Spleen (tissue), 11 donors: ENCODE measurements around the gene SSTR5. TPM values are rescaled to one million over a fixed set of nuclear protein-coding genes. Genes with fewer than 3 reads are reported as not detected.

Experiments
- DNase-seq: peaks from one replicate; pipeline ENCODE4 v3.0.0-alpha.2; 2020
- H3K27ac ChIP-seq, 8 donors: fragments of 200-600 bp; sonication (generic) in 7 of 8; 1 replicate in 4 of 8; 2 replicates in 4 of 8; pipeline versions ENCODE4 v1.5.0 to v1.8.0; 2016 to 2021; ENCODE audit warnings: inconsistent platforms in 4 of 8, mild to moderate bottlenecking in 4 of 8, moderate library complexity in 1 of 8
- H3K27me3 ChIP-seq, 7 donors: fragments of 200-600 bp; sonication (generic) in 6 of 7; replicated peaks in 1 of 7; 1 replicate in 4 of 7; 2 replicates in 3 of 7; pipeline versions ENCODE4 v1.5.0 to v1.8.0; 2016 to 2021; ENCODE audit warnings: inconsistent platforms in 3 of 7, mild to moderate bottlenecking in 1 of 7
- H3K36me3 ChIP-seq, 6 donors: fragments of 200-600 bp; sonication (generic) in 5 of 6; 1 replicate in 4 of 6; 2 replicates in 2 of 6; pipeline versions ENCODE4 v1.5.0 to v1.8.0; 2016 to 2021; ENCODE audit warnings: inconsistent platforms in 2 of 6
- H3K4me1 ChIP-seq, 6 donors: fragments of 200-600 bp; sonication (generic) in 5 of 6; 1 replicate in 3 of 6; 2 replicates in 3 of 6; pipeline versions ENCODE4 v1.5.0 to v1.8.0; 2016 to 2021; ENCODE audit warnings: inconsistent platforms in 3 of 6
- H3K4me3 ChIP-seq, 8 donors: fragments of 200-600 bp; sonication (generic) in 7 of 8; 1 replicate in 4 of 8; 2 replicates in 4 of 8; pipeline versions ENCODE4 v1.5.0 to v1.8.0; 2016 to 2021; ENCODE audit warnings: inconsistent platforms in 4 of 8, mild to moderate bottlenecking in 4 of 8, moderate library complexity in 2 of 8
- H3K9me3 ChIP-seq, 8 donors: fragments of 200-600 bp; sonication (generic) in 7 of 8; 1 replicate in 4 of 8; 2 replicates in 4 of 8; pipeline versions ENCODE4 v1.5.0 to v1.8.0; 2016 to 2021; ENCODE audit warnings: inconsistent platforms in 4 of 8
- POLR2A ChIP-seq, 3 donors: fragments of 450-650 bp; IDR thresholded peaks; one replicate each; pipeline ENCODE4 v1.5.1; 2017; ENCODE audit warnings: antibody characterized with exemption in 3 of 3, mild to moderate bottlenecking in 1 of 3
- POLR2AphosphoS5 ChIP-seq, 3 donors: sonication (generic); formaldehyde crosslinking; IDR thresholded peaks; one replicate each; pipeline ENCODE4 v1.5.1; 2017; ENCODE audit warnings: antibody characterized with exemption in 3 of 3
- WGBS, 5 donors: extraction: QIAGEN DNeasy Blood & Tissue Kit in 3 of 5; methylation state at CpG; one replicate each; pipeline versions ENCODE4 v1.1.5 to v1.1.7; 2013 to 2018; 5-methylcytosine and 5-hydroxymethylcytosine counted together
- intact Hi-C: fragments of 100-400 bp; cut with DNase I; formaldehyde crosslinking; loops from one replicate; pipeline ENCODE4 v1.15.0; 2023; ENCODE audit warnings: low total_unique reads
- polyA plus RNA-seq, 3 donors: library from polyadenylated mRNA; stranded (reverse); fragments of 200-250 nt; gene quantifications; one replicate each; pipeline ENCODE4 v1.2.1, GENCODE V29; 2013
- total RNA-seq, 7 donors: library from RNA; depleted of rRNA in 3 of 7; stranded (reverse); fragments of >200 nt in 3 of 7; fragmentation: NEBNext Ultra II Directional in 4 of 7; extraction: Animal tissue kit (Norgen Biotek cat#: 25700) in 4 of 7; gene quantifications; one replicate each; pipeline versions ENCODE4 v1.1.0 to v1.2.1, GENCODE V29; 2016 to 2021
- TF ChIP-seq, protein P1 (sequence below), 11 experiments: fragments of 200-600 bp in 7 of 11; fragments of 450-650 bp in 4 of 11; sonication (generic) in 4 of 11; IDR thresholded peaks in 8 of 11; conservative IDR thresholded peaks in 3 of 11; 1 replicate in 7 of 11; 2 replicates in 4 of 11; pipeline versions ENCODE4 v1.4.0 to v1.8.0; 2016 to 2021; ENCODE audit warnings: antibody characterized with exemption in 11 of 11, inconsistent platforms in 4 of 11, mild to moderate bottlenecking in 1 of 11
- donor health status: healthy with polysubstance abuse.
- donor health status: DM: no; HTN: no; CAD: no; lungs with moderate emphysema.
- donor health status: DM: no; HTN: no; CAD: no.
- donor health status: Bipolar disorder and iron deficiency.
- donor health status: healthy.
- donor health status: DM: no; HTN: no; CAD: no.
- donor health status: DM: yes; HTN: yes; CAD: no.

SSTR5 gene
- total and polyA plus RNA-seq, 10 donors, result not detected

DNA sequence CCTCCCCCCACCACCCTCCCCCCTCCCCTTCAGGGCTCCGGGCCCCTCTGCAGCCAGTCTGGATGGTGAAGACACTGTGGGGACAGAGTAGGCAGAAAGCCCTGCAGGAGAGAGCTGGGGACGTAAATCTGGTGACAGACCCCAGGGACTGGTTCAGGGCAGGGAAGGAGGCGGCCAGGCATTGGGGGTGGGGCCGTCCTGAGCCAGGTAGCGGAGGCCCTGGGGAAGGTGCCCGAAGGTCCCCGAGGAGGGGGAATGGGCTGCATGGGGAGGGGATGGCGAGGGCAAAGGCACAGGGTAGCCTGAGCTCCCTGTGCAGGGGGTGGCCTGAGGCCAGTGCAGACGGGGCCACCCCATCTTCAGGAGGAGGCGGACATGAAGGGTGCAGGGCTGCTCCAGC lies 54.0 kb downstream of the SSTR5 start:
- intact Hi-C loops, result no loop called here
- WGBS, 5 donors, result 38 to 43% (median 40%) methylated on average over 8 to 10 of the region's 10 CpGs

DNA sequence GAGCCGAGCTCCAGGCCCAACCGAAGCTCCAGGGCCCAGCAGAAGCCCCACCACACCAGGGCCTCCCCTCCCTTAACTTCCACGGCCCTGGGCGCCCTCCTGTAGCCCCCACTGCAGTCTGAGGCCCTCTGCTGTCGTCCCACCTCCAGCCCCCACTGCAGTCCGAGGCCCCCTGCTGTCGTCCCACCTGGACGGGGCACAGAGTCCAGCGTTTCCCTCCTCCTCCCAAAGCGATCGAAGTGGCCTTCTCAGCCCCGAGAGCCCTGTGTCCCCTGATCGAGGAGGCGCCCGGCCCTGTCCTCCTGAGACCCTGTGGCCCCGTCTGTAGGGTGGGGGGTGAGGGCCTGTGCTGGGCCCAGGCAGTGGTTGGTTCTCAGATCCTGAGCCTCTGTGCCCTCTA lies 54.6 kb downstream of the SSTR5 start:
- no peaks in the 10 kb centered on the region for H3K4me1 ChIP-seq

More for the DNA sequence above, 54.0 kb downstream of the SSTR5 start:
- no peak overlapping the region for H3K4me3 ChIP-seq
- no peaks in the 10 kb centered on the region for H3K9me3 ChIP-seq
- TF ChIP-seq POLR2A (IDR thresholded peaks at IDR 0.05) (no peak), POLR2AphosphoS5 (IDR thresholded peaks at IDR 0.05) (no peak)
- TF ChIP-seq, protein P1, sequence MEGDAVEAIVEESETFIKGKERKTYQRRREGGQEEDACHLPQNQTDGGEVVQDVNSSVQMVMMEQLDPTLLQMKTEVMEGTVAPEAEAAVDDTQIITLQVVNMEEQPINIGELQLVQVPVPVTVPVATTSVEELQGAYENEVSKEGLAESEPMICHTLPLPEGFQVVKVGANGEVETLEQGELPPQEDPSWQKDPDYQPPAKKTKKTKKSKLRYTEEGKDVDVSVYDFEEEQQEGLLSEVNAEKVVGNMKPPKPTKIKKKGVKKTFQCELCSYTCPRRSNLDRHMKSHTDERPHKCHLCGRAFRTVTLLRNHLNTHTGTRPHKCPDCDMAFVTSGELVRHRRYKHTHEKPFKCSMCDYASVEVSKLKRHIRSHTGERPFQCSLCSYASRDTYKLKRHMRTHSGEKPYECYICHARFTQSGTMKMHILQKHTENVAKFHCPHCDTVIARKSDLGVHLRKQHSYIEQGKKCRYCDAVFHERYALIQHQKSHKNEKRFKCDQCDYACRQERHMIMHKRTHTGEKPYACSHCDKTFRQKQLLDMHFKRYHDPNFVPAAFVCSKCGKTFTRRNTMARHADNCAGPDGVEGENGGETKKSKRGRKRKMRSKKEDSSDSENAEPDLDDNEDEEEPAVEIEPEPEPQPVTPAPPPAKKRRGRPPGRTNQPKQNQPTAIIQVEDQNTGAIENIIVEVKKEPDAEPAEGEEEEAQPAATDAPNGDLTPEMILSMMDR (IDR thresholded peaks at IDR 0.05 in 8 of 11, conservative IDR thresholded peaks at IDR 0.05 in 3 of 11), result no peak
- no peaks in the 10 kb centered on the region for H3K4me1 ChIP-seq
- no peak overlapping the region for H3K27ac ChIP-seq
- peaks cover 0 to 78% (median 10%) of the 10 kb centered on the region in 7 donors for H3K27me3 ChIP-seq
- DNase-seq, result no peak
- H3K36me3 ChIP-seq, result no peaks in the 10 kb centered on the region

DNA sequence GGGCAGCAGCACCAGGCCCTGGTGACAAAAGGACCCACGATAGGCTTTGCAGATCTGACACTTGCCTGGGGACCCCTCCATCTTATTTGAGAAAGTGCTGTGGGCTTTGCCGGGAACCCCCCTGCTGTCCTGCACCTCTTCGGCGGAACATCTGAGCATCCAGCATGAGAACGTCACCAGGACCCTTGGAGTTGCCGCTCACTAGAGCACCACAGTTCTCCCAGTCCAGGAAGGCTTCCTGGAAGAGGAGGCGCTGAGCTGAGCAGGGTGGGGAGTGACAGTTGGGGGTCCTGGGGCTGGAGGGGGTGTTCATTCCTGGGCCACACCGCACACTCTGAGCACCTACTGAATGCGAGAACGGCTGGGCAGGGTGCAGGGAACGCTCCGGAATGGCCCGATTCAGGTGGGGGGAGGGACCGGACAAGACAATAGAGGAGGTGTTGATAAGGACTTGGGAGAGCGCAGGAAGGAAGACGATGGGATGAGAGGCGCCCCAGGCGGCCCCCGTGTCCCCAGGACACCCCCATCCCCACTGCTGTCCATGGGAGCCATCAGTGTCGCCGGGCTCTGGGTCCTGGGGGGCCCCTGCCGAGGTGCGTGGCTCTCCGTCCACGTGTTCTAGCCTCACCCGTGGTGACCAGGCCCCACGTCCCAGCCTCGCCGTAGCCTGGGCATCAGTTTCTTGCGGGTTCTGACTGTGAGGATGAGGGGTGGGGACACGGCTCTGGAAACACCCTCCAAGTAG lies 55.6 kb downstream of the SSTR5 start:
- 84 to 91% (median 87%) methylated on average over 18 to 31 of the region's 31 CpGs for WGBS, 5 donors
- no peaks in the 10 kb centered on the region for H3K36me3 ChIP-seq
- no peak overlapping the region for H3K4me3 ChIP-seq
- H3K27me3 ChIP-seq, result peaks cover 0 to 84% (median 16%) of the 10 kb centered on the region in 7 donors
- TF ChIP-seq POLR2A (IDR thresholded peaks at IDR 0.05), result no peak
- TF ChIP-seq, protein P1 (IDR thresholded peaks at IDR 0.05 in 8 of 11, conservative IDR thresholded peaks at IDR 0.05 in 3 of 11), result no peak
- TF ChIP-seq POLR2AphosphoS5 (IDR thresholded peaks at IDR 0.05), result no peak
- H3K9me3 ChIP-seq, result no peaks in the 10 kb centered on the region
- no peak for DNase-seq
- no peaks in the 10 kb centered on the region for H3K4me1 ChIP-seq
- intact Hi-C loops, result no loop called here
- H3K27ac ChIP-seq, result no peak overlapping the region

More for the DNA sequence above, 54.6 kb downstream of the SSTR5 start:
- DNase-seq, result no peak
- no peaks in the 10 kb centered on the region for H3K9me3 ChIP-seq
- no peak overlapping the region for H3K27ac ChIP-seq
- peaks cover 0 to 79% (median 10%) of the 10 kb centered on the region in 7 donors for H3K27me3 ChIP-seq
- TF ChIP-seq POLR2AphosphoS5 (IDR thresholded peaks at IDR 0.05) (no peak), POLR2A (IDR thresholded peaks at IDR 0.05) (no peak)
- TF ChIP-seq, protein P1 (IDR thresholded peaks at IDR 0.05 in 8 of 11, conservative IDR thresholded peaks at IDR 0.05 in 3 of 11), result no peak
- WGBS, 5 donors, result 46 to 66% (median 56%) methylated on average over 7 to 16 of the region's 16 CpGs
- intact Hi-C loops, result no loop called here
- H3K36me3 ChIP-seq, result no peaks in the 10 kb centered on the region
- no peak overlapping the region for H3K4me3 ChIP-seq

DNA sequence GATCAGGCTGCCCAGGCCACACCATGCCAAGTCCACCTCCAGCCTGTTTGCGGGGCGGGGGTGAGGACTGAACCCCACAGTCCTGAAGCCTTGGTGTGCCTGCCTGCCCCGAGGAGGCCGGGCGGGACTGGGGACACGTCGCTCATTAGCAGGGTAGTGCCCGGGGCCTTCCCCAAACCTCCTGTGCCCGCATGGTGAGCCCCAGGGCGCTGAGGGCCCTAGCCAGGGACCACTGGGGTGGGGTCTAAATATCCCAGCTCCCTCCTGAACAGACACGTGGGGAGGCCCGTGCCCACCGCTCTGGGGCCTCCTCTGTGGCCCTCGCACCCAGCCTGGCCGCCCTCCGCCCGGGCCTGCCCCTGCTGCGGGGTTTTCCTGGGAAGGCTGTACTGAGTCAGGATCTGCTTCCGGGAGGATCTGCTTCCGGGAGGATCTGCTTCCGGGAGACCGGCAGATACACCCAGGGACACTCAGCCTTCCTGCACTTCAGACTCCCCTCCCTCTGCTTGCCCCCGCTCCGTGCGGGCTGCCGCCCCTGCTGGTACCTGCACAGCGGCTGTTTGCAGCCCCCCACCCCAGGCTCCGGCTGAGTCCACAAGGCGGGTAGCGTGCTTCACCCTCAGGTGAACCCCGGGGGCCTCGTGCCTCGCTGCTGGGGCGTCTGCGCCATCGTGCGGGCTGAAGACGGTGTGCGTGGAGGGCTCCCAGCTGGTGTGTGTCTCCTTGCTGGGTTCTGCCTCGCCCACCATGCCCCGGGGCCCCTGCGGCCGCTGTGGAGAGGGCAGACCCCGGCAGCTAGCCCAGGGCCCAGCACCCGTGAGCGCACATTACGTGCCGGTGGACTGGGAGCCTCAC lies 56.8 kb downstream of the SSTR5 start:
- no peak for DNase-seq

More for the DNA sequence above, 56.8 kb downstream of the SSTR5 start:
- H3K27me3 ChIP-seq, result peaks cover 0 to 84% (median 18%) of the 10 kb centered on the region in 7 donors
- no peaks in the 10 kb centered on the region for H3K36me3 ChIP-seq
- H3K4me3 ChIP-seq, result no peak overlapping the region
- no peak overlapping the region for H3K27ac ChIP-seq
- H3K9me3 ChIP-seq, result no peaks in the 10 kb centered on the region
- no peaks in the 10 kb centered on the region for H3K4me1 ChIP-seq
- intact Hi-C loops, result no loop called here
- TF ChIP-seq POLR2AphosphoS5 (IDR thresholded peaks at IDR 0.05) (no peak), POLR2A (IDR thresholded peaks at IDR 0.05) (no peak)
- TF ChIP-seq, protein P1 (IDR thresholded peaks at IDR 0.05 in 8 of 11, conservative IDR thresholded peaks at IDR 0.05 in 3 of 11), result no peak
- 86 to 94% (median 91%) methylated on average over 18 to 48 of the region's 48 CpGs for WGBS, 5 donors
